Kidney epithelial cell (primary cell): Measurements from ENCODE around the gene DRG2. TPM values are rescaled to one million over a fixed set of nuclear protein-coding genes. Genes with fewer than 3 reads are reported as not detected.

Experiments used
- DNase-seq: peaks from one replicate; pipeline ENCODE4 v3.0.0-alpha.2; 2010; ENCODE audit warnings: low read depth
- H3K27me3 ChIP-seq: 2 replicates; pipeline ENCODE4 v1.6.0; 2011; ENCODE audit warnings: low read length; ENCODE audit not compliant: control insufficient read depth, insufficient read depth
- H3K36me3 ChIP-seq: 2 replicates; pipeline ENCODE4 v1.5.1; 2011; ENCODE audit warnings: low read length; ENCODE audit not compliant: control insufficient read depth, insufficient read depth
- H3K4me3 ChIP-seq: 2 replicates; pipeline ENCODE4 v1.5.1; 2011; ENCODE audit warnings: low read depth, mild to moderate bottlenecking, control low read depth, low read length
- CTCF ChIP-seq: IDR thresholded peaks from 2 replicates; pipeline ENCODE4 v1.5.1; 2011; ENCODE audit warnings: mild to moderate bottlenecking, moderate library complexity, low read length, control low read depth, inconsistent platforms; ENCODE audit not compliant: insufficient read depth, poor library complexity, severe bottlenecking
- total RNA-seq: library from RNA; depleted of rRNA; stranded (reverse); fragments of >200 nt; gene quantifications from 2 replicates; pipeline ENCODE4 v1.2.3, GENCODE V29; 2015

Gene DRG2
- total RNA-seq, 1 donor from 2014 or later, result 40.0 TPM

GRCh38 chr17:18120461-18121017 lies 32.8 kb downstream of the DRG2 start:
- DNase-seq, result no peak
- TF ChIP-seq CTCF, result no peak
- Histone ChIP-seq H3K4me3 (no peak overlapping the region), H3K36me3 (no peaks in the 10 kb centered on the region), H3K27me3 (peaks cover 14% of the 10 kb centered on the region)

DNA sequence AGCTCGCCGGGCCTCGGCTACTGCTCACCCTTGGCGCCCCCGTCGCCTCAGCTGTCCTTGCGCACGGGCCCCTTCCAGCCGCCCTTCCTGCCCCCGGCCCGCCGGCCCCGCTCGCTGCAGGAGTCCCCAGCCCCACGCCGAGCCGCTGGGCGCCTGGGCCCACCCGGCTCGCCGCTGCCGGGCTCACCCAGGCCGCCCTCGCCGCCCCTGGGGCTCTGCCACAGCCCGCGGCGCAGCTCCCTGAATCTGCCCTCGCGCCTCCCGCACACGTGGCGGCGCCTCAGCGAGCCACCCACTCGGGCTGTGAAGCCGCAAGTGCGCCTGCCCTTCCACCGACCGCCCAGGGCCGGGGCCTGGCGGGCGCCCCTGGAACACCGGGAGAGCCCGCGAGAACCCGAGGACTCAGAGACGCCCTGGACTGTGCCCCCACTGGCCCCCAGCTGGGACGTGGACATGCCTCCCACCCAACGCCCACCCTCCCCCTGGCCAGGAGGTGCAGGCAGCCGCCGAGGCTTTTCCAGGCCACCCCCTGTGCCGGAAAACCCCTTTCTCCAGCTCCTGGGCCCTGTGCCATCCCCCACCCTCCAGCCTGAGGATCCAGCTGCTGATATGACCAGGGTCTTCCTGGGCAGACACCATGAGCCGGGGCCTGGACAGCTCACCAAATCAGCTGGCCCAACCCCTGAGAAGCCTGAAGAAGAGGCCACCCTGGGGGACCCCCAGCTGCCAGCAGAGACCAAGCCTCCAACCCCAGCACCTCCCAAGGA lies 33.6 kb downstream of the DRG2 start:
- TF ChIP-seq CTCF, result no peak
- DNase-seq, result no peak
- Histone ChIP-seq H3K36me3 (no peaks in the 10 kb centered on the region), H3K4me3 (no peak overlapping the region), H3K27me3 (peaks cover 16% of the 10 kb centered on the region)

DNA sequence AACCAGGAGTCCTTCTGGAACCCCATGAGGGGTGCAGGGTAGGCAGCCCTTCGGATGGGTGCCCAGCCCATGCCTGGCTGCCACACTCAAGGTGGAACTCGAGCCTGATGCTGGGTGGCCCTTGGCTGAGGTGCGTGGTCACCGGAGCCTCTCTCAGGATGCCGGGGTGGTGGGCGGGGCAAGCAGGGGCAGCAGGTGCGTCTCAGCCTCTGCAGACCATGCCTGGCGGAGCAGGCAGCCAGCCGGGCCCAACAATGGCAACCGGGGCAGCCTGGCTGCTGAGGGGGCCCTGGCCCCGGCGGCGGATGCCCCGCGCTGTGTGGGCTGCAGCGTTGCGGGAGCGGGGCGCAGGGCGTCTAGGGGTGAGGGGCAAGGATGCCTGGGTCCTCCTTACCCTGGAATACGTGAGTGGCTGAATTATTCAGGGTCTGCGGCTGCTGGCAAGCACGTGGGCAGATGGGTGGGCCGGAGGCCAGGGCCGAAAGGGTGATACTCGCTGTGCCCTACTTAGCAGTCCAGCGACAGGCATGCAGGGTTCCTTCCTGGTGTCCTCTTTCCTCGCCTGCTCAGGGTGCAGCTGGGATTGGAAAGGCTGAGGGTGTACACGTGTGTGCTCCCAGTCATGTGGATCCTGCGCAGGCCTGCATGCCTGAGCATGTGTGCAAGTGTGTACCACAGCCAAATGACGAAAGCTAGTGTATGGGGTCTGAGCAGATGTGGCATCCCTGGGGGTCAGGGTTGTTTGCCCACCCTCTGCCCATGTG lies 35.4 kb downstream of the DRG2 start:
- DNase-seq, result no peak
- no peak for TF ChIP-seq CTCF
- peaks cover 20% of the 10 kb centered on the region for H3K27me3 ChIP-seq
- H3K36me3 ChIP-seq, result no peaks in the 10 kb centered on the region
- H3K4me3 ChIP-seq, result no peak overlapping the region

DNA sequence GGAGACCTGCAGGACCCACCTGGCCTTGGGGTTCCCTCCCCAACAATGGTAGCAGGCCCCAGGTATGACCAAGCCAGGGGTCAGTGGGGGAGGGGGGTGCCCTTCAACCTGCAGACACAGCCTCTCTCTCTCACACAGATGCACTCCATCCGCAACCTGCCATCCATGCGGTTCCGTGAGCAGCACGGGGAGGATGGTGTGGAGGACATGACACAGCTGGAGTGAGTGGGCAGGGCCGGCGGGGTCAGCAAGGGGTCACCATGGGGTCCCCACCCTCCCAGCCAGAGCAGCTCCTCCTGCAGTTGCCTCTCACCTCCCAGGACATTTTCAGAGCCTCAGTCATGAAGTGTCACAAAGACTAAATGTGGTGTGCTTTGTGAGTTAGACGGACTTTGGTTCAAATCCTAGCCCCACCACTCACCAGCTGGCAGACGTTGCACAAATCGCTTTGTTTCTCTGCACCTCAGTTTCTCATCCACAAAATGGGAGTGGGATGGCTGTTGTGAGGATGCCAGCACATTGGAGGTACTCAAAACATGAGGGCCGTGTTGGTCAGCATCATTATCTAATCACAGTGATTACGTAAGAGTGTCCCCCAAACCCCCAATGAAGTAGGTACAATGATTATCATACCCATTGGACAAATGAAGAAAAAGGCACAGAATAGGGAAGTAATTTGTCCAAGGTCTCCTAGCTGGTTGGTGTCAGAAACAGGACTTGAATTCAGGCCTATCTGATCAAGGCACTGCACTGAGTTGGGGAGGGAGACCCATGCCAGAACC lies 36.8 kb downstream of the DRG2 start:
- H3K27me3 ChIP-seq, result peaks cover 20% of the 10 kb centered on the region
- TF ChIP-seq CTCF, result no peak
- no peak for DNase-seq
- no peak overlapping the region for H3K4me3 ChIP-seq
- H3K36me3 ChIP-seq, result no peaks in the 10 kb centered on the region

GRCh38 chr17:18129041-18129502 lies 41.3 kb downstream of the DRG2 start:
- no peak for TF ChIP-seq CTCF
- peaks cover 10% of the 10 kb centered on the region for H3K27me3 ChIP-seq
- no peak overlapping the region for H3K4me3 ChIP-seq
- DNase-seq, result no peak
- no peaks in the 10 kb centered on the region for H3K36me3 ChIP-seq
